EH (cell line): ENCODE data around the gene GON4L.
"Not testable (repeated sequence)": the region's sequence is repeated elsewhere in the genome, so short reads cannot be mapped to it uniquely, and the experiment has no call there.

ENCODE experiments used
- DNase-seq: peaks from one replicate; pipeline ENCODE4 v3.0.0-alpha.2; 2015; ENCODE audit warnings: low read depth

The GON4L gene

GRCh38 chr1:155745284-155746228, 111.5 kb downstream of the GON4L start:
- peak; percentile 99 for DNase-seq

GRCh38 chr1:155744711-155745283, 112.2 kb downstream of the GON4L start:
- DNase-seq = no peak

GRCh38 chr1:155741908-155742307, 115.1 kb downstream of the GON4L start:
- no peak for DNase-seq

- no peak for DNase-seq
These were observed 116.0 kb downstream of the GON4L start for GRCh38 chr1:155740995-155741394.

GRCh38 chr1:155729031-155729898, 127.7 kb downstream of the GON4L start:
- peak; percentile 75 for DNase-seq

- no peak for DNase-seq
These were observed 131.9 kb downstream of the GON4L start for GRCh38 chr1:155725142-155725541.

GRCh38 chr1:155719703-155720102, 137.3 kb downstream of the GON4L start:
- no peak for DNase-seq

GRCh38 chr1:155718524-155719115, 138.4 kb downstream of the GON4L start:
- not testable (repeated sequence) for DNase-seq

- no peak for DNase-seq
These were observed 140.0 kb downstream of the GON4L start for GRCh38 chr1:155717041-155717440.

GRCh38 chr1:155715777-155716176, 141.2 kb downstream of the GON4L start:
- no peak for DNase-seq

GRCh38 chr1:155715056-155715455, 142.0 kb downstream of the GON4L start:
- not testable (repeated sequence) for DNase-seq

- DNase-seq = no peak
These were observed 143.9 kb downstream of the GON4L start for GRCh38 chr1:155713075-155713474.

- peak; percentile 16 for DNase-seq
These were observed 144.4 kb downstream of the GON4L start for GRCh38 chr1:155712636-155713035.

- not testable (repeated sequence) for DNase-seq
These were observed 145.6 kb downstream of the GON4L start for GRCh38 chr1:155711457-155711856.

GRCh38 chr1:155709391-155709790, 147.6 kb downstream of the GON4L start:
- DNase-seq = no peak

GRCh38 chr1:155706139-155706538, 150.9 kb downstream of the GON4L start:
- peak; percentile 76 for DNase-seq

GRCh38 chr1:155704414-155704813, 152.6 kb downstream of the GON4L start:
- DNase-seq = not testable (repeated sequence)

- DNase-seq = no peak
These were observed 153.8 kb downstream of the GON4L start for GRCh38 chr1:155703216-155703615.

GRCh38 chr1:155701675-155702074, 155.3 kb downstream of the GON4L start:
- DNase-seq = not testable (repeated sequence)
